HG03558 (cell line): ENCODE data around the gene ATP5F1E.
A peak's percentile ranks its signal among the peaks of the same experiment; 100 is the strongest.

Experiments used
- ATAC-seq: cut with Tn5 transposase; IDR thresholded peaks from one replicate; pipeline ENCODE4 v1.9.1; 2021; ENCODE audit warnings: moderate number of reproducible peaks; ENCODE audit not compliant: unreplicated experiment; ENCODE audit errors: extremely low read depth

The ATP5F1E gene

GRCh38 chr20:59007665-59008511 is 24.2 kb downstream of the ATP5F1E start:
- ATAC-seq, result no peak

GRCh38 chr20:59006864-59007664 is 25.1 kb downstream of the ATP5F1E start, which contains the start of gene CTSZ:
CTSZ (minus strand) TSS chr20:59007254; CDS start chr20:59007128, 126 bp downstream.
- no peak for ATAC-seq

- no peak for ATAC-seq
Observed at GRCh38 chr20:59006167-59006863, 25.8 kb downstream of the ATP5F1E start.

GRCh38 chr20:59005523-59006166 is 26.5 kb downstream of the ATP5F1E start:
- no peak for ATAC-seq

- peak; percentile 32 for ATAC-seq
Observed at GRCh38 chr20:59004763-59005522, 27.2 kb downstream of the ATP5F1E start.

- no peak for ATAC-seq
Observed at GRCh38 chr20:59004493-59004762, 27.7 kb downstream of the ATP5F1E start.

- no peak for ATAC-seq
Observed at GRCh38 chr20:59003836-59004492, 28.2 kb downstream of the ATP5F1E start.

GRCh38 chr20:59002874-59003399 is 29.2 kb downstream of the ATP5F1E start:
- ATAC-seq, result no peak

- ATAC-seq, result no peak
Observed at GRCh38 chr20:59002388-59002787, 29.7 kb downstream of the ATP5F1E start.

GRCh38 chr20:59001449-59002171 is 30.5 kb downstream of the ATP5F1E start:
- ATAC-seq, result no peak

GRCh38 chr20:59001068-59001448 is 31.1 kb downstream of the ATP5F1E start:
- ATAC-seq, result no peak

GRCh38 chr20:59000326-59000725 is 31.8 kb downstream of the ATP5F1E start:
- ATAC-seq, result no peak

- no peak for ATAC-seq
Observed at GRCh38 chr20:58998656-58999055, 33.5 kb downstream of the ATP5F1E start.

- ATAC-seq, result no peak
Observed at GRCh38 chr20:58997141-58997770, 34.9 kb downstream of the ATP5F1E start.

GRCh38 chr20:58996226-58996611 is 35.9 kb downstream of the ATP5F1E start:
- ATAC-seq, result no peak

GRCh38 chr20:58995461-58996225 is 36.5 kb downstream of the ATP5F1E start:
- no peak for ATAC-seq
